ENCODE measurements around the gene USH2A. TPM values are rescaled to one million over a fixed set of nuclear protein-coding genes. Genes with fewer than 3 reads are reported as not detected.

USH2A gene
- total RNA-seq, 4 donors from 2014 or later, result under 0.01 TPM; not detected in 3

DNA sequence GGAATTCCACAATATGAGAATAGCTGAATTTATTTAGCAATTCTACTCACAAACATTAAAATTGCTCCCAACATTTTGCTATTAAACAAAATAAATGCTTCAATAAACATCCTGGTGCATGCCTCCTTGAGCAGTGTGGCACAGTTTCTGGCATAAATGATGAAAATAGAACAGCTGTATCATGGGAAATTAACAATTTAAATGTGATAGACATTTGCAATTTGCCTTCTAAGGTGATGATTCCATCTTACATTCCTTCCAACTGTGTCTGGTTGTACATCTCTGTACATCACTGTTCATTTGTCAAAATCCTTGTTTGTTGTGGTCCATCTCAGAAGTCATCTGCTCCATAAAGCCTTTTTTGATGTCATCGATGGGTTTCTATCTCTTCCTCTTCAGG lies 657.4 kb downstream of the USH2A start:
- Histone ChIP-seq H3K4me3 (no peak overlapping the region), H3K36me3 (no peaks in the 10 kb centered on the region), H3K9me3 (no peaks in the 10 kb centered on the region), H3K27me3 (no peaks in the 10 kb centered on the region), H3K4me1 (no peaks in the 10 kb centered on the region), H3K27ac (no peak overlapping the region)
- intact Hi-C loops (cut with DNase I; ENCODE audit: low total_unique reads), result no loop called here
- DNase-seq, result no peak
- TF ChIP-seq POLR2A (IDR thresholded peaks at IDR 0.05), result no peak
- TF ChIP-seq, protein P1, sequence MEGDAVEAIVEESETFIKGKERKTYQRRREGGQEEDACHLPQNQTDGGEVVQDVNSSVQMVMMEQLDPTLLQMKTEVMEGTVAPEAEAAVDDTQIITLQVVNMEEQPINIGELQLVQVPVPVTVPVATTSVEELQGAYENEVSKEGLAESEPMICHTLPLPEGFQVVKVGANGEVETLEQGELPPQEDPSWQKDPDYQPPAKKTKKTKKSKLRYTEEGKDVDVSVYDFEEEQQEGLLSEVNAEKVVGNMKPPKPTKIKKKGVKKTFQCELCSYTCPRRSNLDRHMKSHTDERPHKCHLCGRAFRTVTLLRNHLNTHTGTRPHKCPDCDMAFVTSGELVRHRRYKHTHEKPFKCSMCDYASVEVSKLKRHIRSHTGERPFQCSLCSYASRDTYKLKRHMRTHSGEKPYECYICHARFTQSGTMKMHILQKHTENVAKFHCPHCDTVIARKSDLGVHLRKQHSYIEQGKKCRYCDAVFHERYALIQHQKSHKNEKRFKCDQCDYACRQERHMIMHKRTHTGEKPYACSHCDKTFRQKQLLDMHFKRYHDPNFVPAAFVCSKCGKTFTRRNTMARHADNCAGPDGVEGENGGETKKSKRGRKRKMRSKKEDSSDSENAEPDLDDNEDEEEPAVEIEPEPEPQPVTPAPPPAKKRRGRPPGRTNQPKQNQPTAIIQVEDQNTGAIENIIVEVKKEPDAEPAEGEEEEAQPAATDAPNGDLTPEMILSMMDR (IDR thresholded peaks at IDR 0.05), result no peak
- TF ChIP-seq POLR2AphosphoS5 (IDR thresholded peaks at IDR 0.05), result no peak
- TF ChIP-seq EP300 (IDR thresholded peaks at IDR 0.05; ENCODE audit: low read depth), result no peak
- in situ Hi-C loops (cut with MboI; ENCODE audit: low pct_ligation_motif_present in 1 of 4, low pct_unique_long_range_greater_than_20kb in 1 of 4, low sequenced_read_pairs in 3 of 4), result no loop called here
- WGBS, 2 donors (ENCODE audit: low coverage in 1 of 2), result 93 to 100% methylated on average over 1 of the region's 1 CpG

GRCh38 chr1:215761446-215761845 lies 661.8 kb downstream of the USH2A start:
- H3K9me3 ChIP-seq, result no peaks in the 10 kb centered on the region
- TF ChIP-seq, protein P1 (IDR thresholded peaks at IDR 0.05), result no peak
- in situ Hi-C loops (cut with MboI; ENCODE audit: low pct_ligation_motif_present in 1 of 4, low pct_unique_long_range_greater_than_20kb in 1 of 4, low sequenced_read_pairs in 3 of 4) (no loop called here), intact Hi-C loops (cut with DNase I; ENCODE audit: low total_unique reads) (no loop called here)
- H3K27ac ChIP-seq, result no peak overlapping the region
- no peak overlapping the region for H3K4me3 ChIP-seq
- no peaks in the 10 kb centered on the region for H3K27me3 ChIP-seq
- no peaks in the 10 kb centered on the region for H3K36me3 ChIP-seq
- no peaks in the 10 kb centered on the region for H3K4me1 ChIP-seq
- DNase-seq, result no peak
- 80 to 92% methylated on average over 2 of the region's 2 CpGs for WGBS, 2 donors (ENCODE audit: low coverage in 1 of 2)

DNA sequence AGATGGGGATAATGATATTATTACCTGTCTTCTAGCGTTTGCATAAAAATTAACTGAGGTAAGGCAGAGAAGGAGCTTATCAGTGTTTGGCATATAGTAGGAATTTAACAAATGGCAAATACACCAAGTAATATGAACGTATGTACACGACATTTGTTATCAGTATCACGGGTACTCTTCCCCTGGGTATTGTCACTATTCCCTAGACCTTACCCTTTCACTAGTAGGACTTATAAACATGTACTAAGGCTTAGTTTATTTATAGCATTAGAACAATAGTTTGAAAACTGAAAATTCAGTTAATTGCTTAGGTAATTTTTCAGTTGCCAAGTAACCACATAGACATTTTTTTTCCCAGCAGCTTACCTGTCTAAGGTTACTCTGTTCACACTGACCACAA lies 669.1 kb downstream of the USH2A start:
- H3K4me1 ChIP-seq, result no peaks in the 10 kb centered on the region
- H3K27me3 ChIP-seq, result no peaks in the 10 kb centered on the region
- intact Hi-C loops (cut with DNase I; ENCODE audit: low total_unique reads), result no loop called here
- in situ Hi-C loops (cut with MboI; ENCODE audit: low pct_ligation_motif_present in 1 of 4, low pct_unique_long_range_greater_than_20kb in 1 of 4, low sequenced_read_pairs in 3 of 4), result no loop called here
- no peak overlapping the region for H3K27ac ChIP-seq
- no peak overlapping the region for H3K4me3 ChIP-seq
- H3K9me3 ChIP-seq, result no peaks in the 10 kb centered on the region
- DNase-seq, result no peak
- H3K36me3 ChIP-seq, result no peaks in the 10 kb centered on the region
- TF ChIP-seq POLR2AphosphoS5 (IDR thresholded peaks at IDR 0.05) (no peak), EP300 (IDR thresholded peaks at IDR 0.05; ENCODE audit: low read depth) (no peak), POLR2A (IDR thresholded peaks at IDR 0.05) (no peak)
- TF ChIP-seq, protein P1 (IDR thresholded peaks at IDR 0.05), result no peak
- 56 to 66% methylated on average over 4 of the region's 4 CpGs for WGBS, 2 donors (ENCODE audit: low coverage in 1 of 2)

- no peak for DNase-seq
- H3K36me3 ChIP-seq, result no peaks in the 10 kb centered on the region
- no peak overlapping the region for H3K4me3 ChIP-seq
- H3K4me1 ChIP-seq, result no peaks in the 10 kb centered on the region
- no peak overlapping the region for H3K27ac ChIP-seq
- intact Hi-C loops (cut with DNase I; ENCODE audit: low total_unique reads) (no loop called here), in situ Hi-C loops (cut with MboI; ENCODE audit: low pct_ligation_motif_present in 1 of 4, low pct_unique_long_range_greater_than_20kb in 1 of 4, low sequenced_read_pairs in 3 of 4) (no loop called here)
- 61 to 67% methylated on average over 4 of the region's 4 CpGs for WGBS, 2 donors (ENCODE audit: low coverage in 1 of 2)
- H3K27me3 ChIP-seq, result no peaks in the 10 kb centered on the region
- H3K9me3 ChIP-seq, result no peaks in the 10 kb centered on the region
- TF ChIP-seq, protein P1 (IDR thresholded peaks at IDR 0.05), result no peak
- TF ChIP-seq POLR2A (IDR thresholded peaks at IDR 0.05) (no peak), POLR2AphosphoS5 (IDR thresholded peaks at IDR 0.05) (no peak), EP300 (IDR thresholded peaks at IDR 0.05; ENCODE audit: low read depth) (no peak)
These were observed 673.8 kb downstream of the USH2A start for GRCh38 chr1:215749414-215749813.

Measured in transverse colon (tissue), 4 donors.